Testis (tissue), 2 donors: ENCODE results near the gene CERS2.

Experiments
- CTCF ChIP-seq, 3 experiments: fragments of 450-650 bp in 2 of 3; fragments of 200-600 bp in 1 of 3; sonication (generic) in 1 of 3; IDR thresholded peaks; one replicate each; pipeline ENCODE4 v1.5.1; 2016 to 2019; ENCODE audit warnings: antibody characterized with exemption in 3 of 3, mild to moderate bottlenecking in 2 of 3, moderate library complexity in 1 of 3
- POLR2A ChIP-seq: fragments of 450-650 bp; IDR thresholded peaks from one replicate; pipeline ENCODE4 v1.6.1; 2017; ENCODE audit warnings: antibody characterized with exemption, mild to moderate bottlenecking, moderate library complexity

GRCh38 chr1:150928286-150928685 lies 46.3 kb downstream of the CERS2 start:
- TF ChIP-seq POLR2A (no peak), CTCF (IDR thresholded peaks at IDR 0.05) (no peak)
